PC-3 (cell line): ENCODE data around the gene LPCAT2. TPM values are rescaled to one million over a fixed set of nuclear protein-coding genes. Genes with fewer than 3 reads are reported as not detected.

ENCODE experiments used
- ATAC-seq: fragments of 200-7000 bp; cut with Tn5 transposase; 2 replicates; pipeline ENCODE4 v1.9.1; 2020; ENCODE audit warnings: mild to moderate bottlenecking, moderate library complexity
- BruUV-seq: library from RNA; stranded (reverse); fragments of 400-500 nt; replicated peaks from 2 replicates; lab custom pipeline; 2021; lab: Mats Ljungman, UMichigan
- CTCF ChIA-PET: fragments of 300-600 bp; sonication (Branson Sonifier 250); formaldehyde crosslinking; loops from one replicate; lab custom pipeline; 2022; ENCODE audit warnings: antibody characterized with exemption; lab: Charles Lee
- POLR2A ChIA-PET: fragments of 300-600 bp; sonication (Branson Sonifier 250); formaldehyde crosslinking; loops from one replicate; lab custom pipeline; 2022; ENCODE audit warnings: antibody characterized with exemption; ENCODE audit not compliant: unreplicated experiment; lab: Charles Lee
- DNase-seq: peaks from one replicate; pipeline ENCODE4 v3.0.0-alpha.2; 2015
- H2AFZ ChIP-seq: fragments of 300-600 bp; sonication (generic); 2 replicates; pipeline ENCODE4 v1.6.0; 2016; ENCODE audit warnings: antibody characterized with exemption, low read length
- H3F3A ChIP-seq: fragments of 300-600 bp; sonication (generic); one replicate; pipeline ENCODE4 v1.6.0; 2017; ENCODE audit warnings: antibody characterized with exemption, low read length, control low read depth, mild to moderate bottlenecking; ENCODE audit not compliant: unreplicated experiment
- H3K27ac ChIP-seq: fragments of 300-600 bp; sonication (generic); 2 replicates; pipeline ENCODE4 v1.5.1; 2016; ENCODE audit warnings: mild to moderate bottlenecking, low read length
- H3K27me3 ChIP-seq: fragments of 300-600 bp; sonication (generic); 2 replicates; pipeline ENCODE4 v1.6.1; 2016; ENCODE audit warnings: low read length, mixed read lengths
- H3K36me3 ChIP-seq: fragments of 300-600 bp; sonication (generic); 2 replicates; pipeline ENCODE4 v1.6.1; 2016; ENCODE audit warnings: low read depth, mixed run types, low read length, mixed read lengths
- H3K4me1 ChIP-seq: fragments of 300-600 bp; sonication (generic); 2 replicates; pipeline ENCODE4 v1.5.1; 2016; ENCODE audit warnings: low read length; ENCODE audit not compliant: insufficient read depth
- H3K4me2 ChIP-seq: fragments of 300-600 bp; sonication (generic); 2 replicates; pipeline ENCODE4 v1.6.0; 2016; ENCODE audit warnings: low read length
- H3K4me3 ChIP-seq: fragments of 300-600 bp; sonication (generic); 2 replicates; pipeline ENCODE4 v1.5.1; 2016; ENCODE audit warnings: mild to moderate bottlenecking, low read length, mixed read lengths
- H3K79me2 ChIP-seq: fragments of 300-600 bp; sonication (generic); 2 replicates; pipeline ENCODE4 v1.6.1; 2017; ENCODE audit warnings: low read length, mixed read lengths
- H3K9ac ChIP-seq: fragments of 300-600 bp; sonication (generic); 2 replicates; pipeline ENCODE4 v1.6.0; 2016; ENCODE audit warnings: mild to moderate bottlenecking, low read length
- H3K9me2 ChIP-seq: fragments of 300-600 bp; sonication (generic); replicated peaks from 2 replicates; pipeline ENCODE4 v1.6.1; 2016; ENCODE audit warnings: mixed run types, low read length, mixed read lengths
- H3K9me3 ChIP-seq: fragments of 300-600 bp; sonication (generic); 2 replicates; pipeline ENCODE4 v1.6.1; 2016; ENCODE audit warnings: low read length, mixed read lengths
- H4K20me1 ChIP-seq: fragments of 300-600 bp; sonication (generic); 2 replicates; pipeline ENCODE4 v1.6.1; 2016; ENCODE audit warnings: low read length, mixed read lengths
- CTCF ChIP-seq: fragments of 300-600 bp; sonication (generic); conservative IDR thresholded peaks from 2 replicates; pipeline ENCODE4 v1.5.1; 2017; ENCODE audit warnings: antibody characterized with exemption, low read depth, mild to moderate bottlenecking, low read length
- EZH2 ChIP-seq: fragments of 300-600 bp; sonication (generic); IDR thresholded peaks from one replicate; pipeline ENCODE4 v1.6.1; 2017; ENCODE audit warnings: antibody characterized with exemption, mild to moderate bottlenecking, low read length; ENCODE audit not compliant: unreplicated experiment
- EZH2phosphoT487 ChIP-seq: fragments of 300-600 bp; sonication (generic); IDR thresholded peaks from 2 replicates; pipeline ENCODE4 v1.6.1; 2018; ENCODE audit warnings: mild to moderate bottlenecking, antibody characterized with exemption, low read length, borderline replicate concordance
- intact Hi-C: fragments of 100-400 bp; cut with micrococcal nuclease; formaldehyde crosslinking; loops from 2 replicates; pipeline ENCODE4 v1.9.0; 2023
- total RNA-seq: library from RNA; depleted of rRNA; stranded (reverse); fragments of >200 nt; gene quantifications from 2 replicates; pipeline ENCODE4 v1.2.3, GENCODE V29; 2014

The LPCAT2 gene
- total RNA-seq, 1 experiment from 2014 or later = 8.0 TPM

GRCh38 chr16:55555436-55555835 is 46.6 kb downstream of the LPCAT2 start:
- TF ChIP-seq EZH2phosphoT487 (no peak), CTCF (no peak), EZH2 (no peak)
- POLR2A ChIA-PET = no interaction called here

GRCh38 chr16:55557186-55557585 is 48.3 kb downstream of the LPCAT2 start:
- Histone ChIP-seq H3K9me3 (no peaks in the 10 kb centered on the region), H3K4me1 (0 out of 2 replicates have a peak, but pooled peaks cover 2% of the 10 kb centered on the region), H3K4me2 (no peak overlapping the region), H3K27me3 (no peaks in the 10 kb centered on the region), H3K9ac (no peak overlapping the region), H3F3A (no peaks in the 10 kb centered on the region), H4K20me1 (no peaks in the 10 kb centered on the region), H3K9me2 (no peaks in the 10 kb centered on the region), H3K79me2 (no peaks in the 10 kb centered on the region), H3K27ac (no peak overlapping the region), H3K4me3 (no peak overlapping the region), H2AFZ (no peak overlapping the region), H3K36me3 (no peaks in the 10 kb centered on the region)
- ATAC-seq (no peak), DNase-seq (no peak)
- BruUV-seq = no TSS peak
- ChIA-PET CTCF (no interaction called here), POLR2A (no interaction called here)
- TF ChIP-seq EZH2phosphoT487 (no peak), CTCF (no peak), EZH2 (no peak)
- intact Hi-C loops = no loop called here

More at GRCh38 chr16:55555436-55555835, 46.6 kb downstream of the LPCAT2 start:
- no peak for ATAC-seq
- no peak overlapping the region for H3K4me2 ChIP-seq
- BruUV-seq = no TSS peak
- H3K9me3 ChIP-seq = no peaks in the 10 kb centered on the region
- CTCF ChIA-PET = no interaction called here
- no peaks in the 10 kb centered on the region for H3K27me3 ChIP-seq
- H3K27ac ChIP-seq = no peak overlapping the region
- no peaks in the 10 kb centered on the region for H3K36me3 ChIP-seq
- H3F3A ChIP-seq = no peaks in the 10 kb centered on the region
- H4K20me1 ChIP-seq = no peaks in the 10 kb centered on the region
- no peaks in the 10 kb centered on the region for H3K9me2 ChIP-seq
- 0 out of 2 replicates have a peak, but pooled peaks cover 4% of the 10 kb centered on the region for H3K4me1 ChIP-seq
- H2AFZ ChIP-seq = no peak overlapping the region
- H3K4me3 ChIP-seq = no peak overlapping the region
- DNase-seq = no peak
- no peak overlapping the region for H3K9ac ChIP-seq
- no peaks in the 10 kb centered on the region for H3K79me2 ChIP-seq
- intact Hi-C loops = no loop called here

- TF ChIP-seq CTCF = no peak
- no peak for TF ChIP-seq EZH2phosphoT487
- no peak for TF ChIP-seq EZH2
- POLR2A ChIA-PET = no interaction called here
Measured at GRCh38 chr16:55559233-55559632, 50.4 kb downstream of the LPCAT2 start.

More at GRCh38 chr16:55559233-55559632, 50.4 kb downstream of the LPCAT2 start:
- no peaks in the 10 kb centered on the region for H3K79me2 ChIP-seq
- no peaks in the 10 kb centered on the region for H3F3A ChIP-seq
- no peak overlapping the region for H3K9ac ChIP-seq
- no peaks in the 10 kb centered on the region for H3K9me2 ChIP-seq
- H3K9me3 ChIP-seq = no peaks in the 10 kb centered on the region
- no peaks in the 10 kb centered on the region for H4K20me1 ChIP-seq
- H2AFZ ChIP-seq = no peak overlapping the region
- no peak overlapping the region for H3K4me3 ChIP-seq
- BruUV-seq = no TSS peak
- no peak overlapping the region for H3K4me2 ChIP-seq
- DNase-seq (no peak), ATAC-seq (no peak)
- no peaks in the 10 kb centered on the region for H3K36me3 ChIP-seq
- H3K27me3 ChIP-seq = no peaks in the 10 kb centered on the region
- CTCF ChIA-PET = no interaction called here
- H3K27ac ChIP-seq = no peak overlapping the region
- intact Hi-C loops = no loop called here
- H3K4me1 ChIP-seq = no peaks in the 10 kb centered on the region
